ENCODE data around the gene RFX2. TPM values are rescaled to one million over a fixed set of nuclear protein-coding genes. Genes with fewer than 3 reads are reported as not detected.

Gene RFX2
- total RNA-seq, 1 donor from 2014 or later = 6.2 TPM

DNA sequence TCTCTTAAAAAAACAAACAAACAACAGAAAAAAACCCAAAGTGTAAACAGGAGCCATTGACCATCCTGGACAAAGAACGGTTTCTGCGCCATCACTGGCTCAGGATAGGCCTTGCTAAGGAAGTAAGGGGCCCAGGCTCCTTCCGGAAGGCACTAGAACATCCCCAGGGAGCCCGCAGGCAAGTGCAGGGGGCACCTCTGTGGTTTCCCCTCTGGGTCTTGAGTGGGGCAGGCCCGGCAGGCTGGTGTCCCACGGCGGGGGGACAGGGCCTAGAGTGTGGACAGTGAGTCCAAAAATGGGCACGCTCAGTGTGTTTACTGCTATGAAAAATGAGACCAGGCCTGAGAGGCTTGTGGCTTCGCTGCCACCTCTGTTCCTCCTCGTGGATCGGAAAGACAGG, 117.5 kb downstream of the RFX2 start:
- Histone ChIP-seq H3K27ac (no peak overlapping the region), H3K79me2 (ENCODE audit: low read depth) (no peaks in the 10 kb centered on the region), H3K9ac (no peak overlapping the region), H3K4me1 (no peaks in the 10 kb centered on the region), H4K20me1 (ENCODE audit: low read depth) (no peaks in the 10 kb centered on the region), H3K36me3 (no peaks in the 10 kb centered on the region), H3K27me3 (no peaks in the 10 kb centered on the region), H3K9me3 (ENCODE audit: low read depth) (no peaks in the 10 kb centered on the region), H3F3A (ENCODE audit: low read depth) (no peaks in the 10 kb centered on the region), H3K4me3 (no peak overlapping the region), H3K4me2 (no peak overlapping the region), H2AFZ (replicated peaks) (no peak overlapping the region)
- DNase-seq (ENCODE audit: low spot score) = no peak
- Mint-ChIP-seq H3K27ac (no peak overlapping the region), H3K4me1 (peaks cover 34% of the 10 kb centered on the region), H3K27me3 (ENCODE audit: insufficient read depth, low read depth) (peaks cover 3% of the 10 kb centered on the region), H3K4me3 (no peak overlapping the region), H3K9me3 (no peaks in the 10 kb centered on the region), H3K36me3 (peaks cover 8% of the 10 kb centered on the region)
- TF ChIP-seq CTCF (IDR thresholded peaks at IDR 0.05) = no peak
- no peak for TF ChIP-seq EZH2phosphoT487 (IDR thresholded peaks at IDR 0.05)
- no peak for TF ChIP-seq EZH2 (IDR thresholded peaks at IDR 0.05)

- no peak overlapping the region for H2AFZ ChIP-seq (replicated peaks)
- H3K27me3 ChIP-seq = no peaks in the 10 kb centered on the region
- no peak overlapping the region for H3K27ac ChIP-seq
- Mint-ChIP-seq H3K9me3 (no peaks in the 10 kb centered on the region), H3K27ac (no peak overlapping the region), H3K27me3 (ENCODE audit: insufficient read depth, low read depth) (peaks cover 3% of the 10 kb centered on the region), H3K4me3 (no peak overlapping the region), H3K4me1 (peaks cover 42% of the 10 kb centered on the region), H3K36me3 (peaks cover 6% of the 10 kb centered on the region)
- no peaks in the 10 kb centered on the region for H3K4me1 ChIP-seq
- H3K9ac ChIP-seq = no peak overlapping the region
- H3F3A ChIP-seq (ENCODE audit: low read depth) = no peaks in the 10 kb centered on the region
- H3K36me3 ChIP-seq = no peaks in the 10 kb centered on the region
- H3K4me2 ChIP-seq = no peak overlapping the region
- no peaks in the 10 kb centered on the region for H4K20me1 ChIP-seq (ENCODE audit: low read depth)
- no peak for DNase-seq (ENCODE audit: low spot score)
- no peak for TF ChIP-seq EZH2 (IDR thresholded peaks at IDR 0.05)
- no peak for TF ChIP-seq CTCF (IDR thresholded peaks at IDR 0.05)
- TF ChIP-seq EZH2phosphoT487 (IDR thresholded peaks at IDR 0.05) = no peak
- no peak overlapping the region for H3K4me3 ChIP-seq
- H3K9me3 ChIP-seq (ENCODE audit: low read depth) = no peaks in the 10 kb centered on the region
- no peaks in the 10 kb centered on the region for H3K79me2 ChIP-seq (ENCODE audit: low read depth)
Measured at GRCh38 chr19:5991244-5991838, 119.0 kb downstream of the RFX2 start.

GRCh38 chr19:5990289-5990797, 120.0 kb downstream of the RFX2 start:
- no peaks in the 10 kb centered on the region for H4K20me1 ChIP-seq (ENCODE audit: low read depth)
- peaks cover 3% of the 10 kb centered on the region for H3K27me3 Mint-ChIP-seq (ENCODE audit: insufficient read depth, low read depth)
- DNase-seq (ENCODE audit: low spot score) = peak; percentile 44
- no peak overlapping the region for H3K4me3 ChIP-seq
- H3K4me2 ChIP-seq = peak overlapping the region; percentile 49
- no peak for TF ChIP-seq EZH2 (IDR thresholded peaks at IDR 0.05)
- no peak for TF ChIP-seq CTCF (IDR thresholded peaks at IDR 0.05)
- no peak for TF ChIP-seq EZH2phosphoT487 (IDR thresholded peaks at IDR 0.05)
- H2AFZ ChIP-seq (replicated peaks) = peak overlapping the region; percentile 94
- H3K79me2 ChIP-seq (ENCODE audit: low read depth) = no peaks in the 10 kb centered on the region
- H3F3A ChIP-seq (ENCODE audit: low read depth) = no peaks in the 10 kb centered on the region
- peaks cover 3% of the 10 kb centered on the region for H3K36me3 Mint-ChIP-seq
- no peak overlapping the region for H3K27ac Mint-ChIP-seq
- peaks cover 42% of the 10 kb centered on the region for H3K4me1 Mint-ChIP-seq
- no peaks in the 10 kb centered on the region for H3K27me3 ChIP-seq
- no peaks in the 10 kb centered on the region for H3K4me1 ChIP-seq
- no peaks in the 10 kb centered on the region for H3K36me3 ChIP-seq
- no peak overlapping the region for H3K9ac ChIP-seq
- H3K27ac ChIP-seq = no peak overlapping the region
- H3K4me3 Mint-ChIP-seq = no peak overlapping the region
- no peaks in the 10 kb centered on the region for H3K9me3 ChIP-seq (ENCODE audit: low read depth)
- H3K9me3 Mint-ChIP-seq = no peaks in the 10 kb centered on the region
